ENCODE results near the gene MYT1.
"Not testable (repeated sequence)": the region's sequence is repeated elsewhere in the genome, so short reads cannot be mapped to it uniquely, and the experiment has no call there.

The MYT1 gene

DNA sequence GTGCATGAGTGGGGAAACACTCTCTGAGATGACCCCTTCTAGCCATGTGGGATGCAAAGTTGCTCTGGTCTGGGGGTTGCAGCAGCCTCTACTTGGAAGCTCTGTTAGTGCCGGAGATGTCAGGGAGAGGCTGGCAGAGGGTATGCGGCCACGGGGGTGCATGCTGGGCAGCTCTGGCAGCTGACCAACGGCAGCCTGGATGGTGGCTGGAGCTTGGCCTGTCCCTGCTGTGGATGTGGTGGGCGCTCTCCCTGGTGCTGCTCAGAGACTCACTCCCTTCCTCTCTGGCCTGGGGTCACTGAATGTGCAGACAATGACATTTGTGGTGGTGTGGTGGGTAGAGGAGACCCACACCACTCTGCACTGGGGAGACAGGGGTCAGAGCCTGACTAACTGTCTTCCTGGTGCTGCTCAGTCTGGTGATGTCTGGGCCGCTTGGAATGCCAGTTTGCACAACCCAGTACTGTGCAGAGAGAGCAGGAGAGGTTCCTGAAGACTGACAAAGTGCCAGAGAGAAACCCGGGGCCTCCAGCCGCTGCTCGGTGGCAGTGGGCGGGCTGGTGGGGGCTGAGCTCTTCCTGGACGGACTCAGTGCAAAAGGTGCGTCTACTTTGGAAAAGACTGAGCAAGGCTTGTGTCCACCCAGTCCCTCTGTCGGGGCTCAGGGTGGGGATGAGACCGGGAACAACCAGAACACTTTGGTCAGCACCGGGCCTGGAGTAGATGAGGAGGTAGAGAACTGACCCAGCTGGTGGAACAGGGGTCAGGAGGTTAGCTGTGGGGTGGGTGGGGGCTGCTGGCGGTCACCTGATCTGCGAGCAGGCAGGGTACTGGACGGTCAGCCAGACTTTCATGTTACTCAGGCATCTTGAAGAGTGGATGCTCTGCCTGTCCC, 2.7 kb downstream of the MYT1 start:
- H3K27ac Mint-ChIP-seq = no peak overlapping the region
- H3K9me3 Mint-ChIP-seq (ENCODE audit: low read depth) = no peaks in the 10 kb centered on the region
- peaks cover 26% of the 10 kb centered on the region for H3K27me3 Mint-ChIP-seq
- H3K4me3 Mint-ChIP-seq = no peak overlapping the region
- no peaks in the 10 kb centered on the region for H3K4me1 Mint-ChIP-seq (ENCODE audit: low read depth)
- H3K36me3 Mint-ChIP-seq = no peaks in the 10 kb centered on the region

DNA sequence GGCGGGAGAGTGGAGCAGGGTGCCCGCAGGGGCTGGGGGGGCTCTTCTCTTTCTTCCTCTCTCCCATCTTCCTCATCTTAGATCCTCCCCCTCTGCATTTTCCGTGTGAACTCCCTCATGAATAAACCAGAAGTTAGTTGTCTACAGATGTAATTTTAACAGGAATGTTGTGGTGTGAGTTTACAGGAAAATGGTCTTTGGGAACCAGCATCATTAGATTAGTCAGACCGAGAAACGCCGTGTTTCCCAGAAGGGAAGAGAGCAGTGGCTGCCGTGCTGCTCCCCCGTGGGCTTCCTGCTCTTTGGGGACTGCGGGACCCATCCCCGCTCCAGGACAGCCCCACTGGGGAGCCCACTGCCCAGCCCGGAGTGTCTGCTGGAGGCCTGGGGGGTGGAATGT, 3.4 kb downstream of the MYT1 start:
- Mint-ChIP-seq H3K4me1 (ENCODE audit: low read depth) (no peaks in the 10 kb centered on the region), H3K36me3 (no peaks in the 10 kb centered on the region), H3K27me3 (peaks cover 26% of the 10 kb centered on the region), H3K4me3 (no peak overlapping the region), H3K27ac (no peak overlapping the region), H3K9me3 (ENCODE audit: low read depth) (no peaks in the 10 kb centered on the region)

DNA sequence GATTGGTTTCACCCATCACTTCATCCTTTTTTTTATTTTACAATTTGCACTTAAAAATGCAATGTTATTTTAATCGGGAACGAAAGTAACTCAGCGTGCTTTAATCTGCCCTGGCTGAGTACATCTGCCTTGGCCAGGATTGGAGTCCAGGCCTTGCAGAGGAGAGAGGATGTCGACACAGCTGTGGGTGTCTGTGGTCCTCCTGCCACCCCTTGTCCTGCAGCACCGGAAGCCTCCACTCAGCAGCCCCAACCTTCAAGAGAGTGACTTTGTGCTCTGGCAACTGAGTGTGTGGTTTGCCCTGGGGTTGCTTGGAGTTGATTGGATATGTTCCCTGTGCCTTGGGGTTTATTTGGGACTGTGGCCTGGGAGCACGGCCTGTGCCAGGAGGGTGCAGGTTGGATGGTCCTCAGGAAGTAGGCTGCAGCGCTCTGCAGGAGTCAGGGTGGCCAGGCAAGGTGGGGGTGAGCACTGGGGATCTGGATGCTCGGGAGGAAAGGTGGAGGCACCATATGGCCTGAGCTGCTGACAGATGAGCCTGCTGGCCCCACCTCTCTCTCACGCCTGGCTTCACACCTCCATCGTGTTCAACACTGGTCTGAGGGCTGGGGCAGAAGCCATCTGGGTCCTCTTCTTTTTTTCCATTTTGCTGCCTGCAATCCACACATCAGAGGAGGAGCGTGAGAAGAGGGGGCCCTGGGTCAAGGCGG, 4.3 kb downstream of the MYT1 start:
- no peaks in the 10 kb centered on the region for H3K36me3 Mint-ChIP-seq
- no peak overlapping the region for H3K27ac Mint-ChIP-seq
- H3K27me3 Mint-ChIP-seq = peaks cover 17% of the 10 kb centered on the region
- no peak overlapping the region for H3K4me3 Mint-ChIP-seq
- no peaks in the 10 kb centered on the region for H3K4me1 Mint-ChIP-seq (ENCODE audit: low read depth)
- no peaks in the 10 kb centered on the region for H3K9me3 Mint-ChIP-seq (ENCODE audit: low read depth)

DNA sequence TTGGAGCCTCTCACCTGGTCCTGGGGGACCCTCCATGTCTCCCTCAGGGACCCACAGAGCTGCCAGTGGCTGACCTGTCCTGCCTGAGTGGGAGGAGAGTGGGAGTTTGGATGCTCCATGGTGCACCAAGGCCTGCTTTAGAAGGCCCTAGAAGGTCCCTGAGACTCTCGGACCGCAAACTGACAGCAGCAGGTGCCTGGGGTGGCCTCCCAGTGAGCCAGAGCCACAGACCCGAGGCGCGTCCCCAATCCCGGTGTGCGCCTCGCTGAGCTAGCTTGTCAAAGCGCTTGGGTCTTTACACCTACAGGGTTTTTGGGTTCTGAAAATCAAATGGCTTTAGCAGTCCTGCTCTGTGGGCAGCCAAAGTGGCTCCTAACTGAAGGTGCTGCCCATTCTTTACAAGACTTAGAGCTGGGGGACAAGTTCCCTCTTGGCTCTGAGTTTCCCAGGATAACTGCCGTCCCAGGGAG, 4.9 kb downstream of the MYT1 start:
- no peak overlapping the region for H3K4me3 Mint-ChIP-seq
- H3K27me3 Mint-ChIP-seq = peaks cover 12% of the 10 kb centered on the region
- H3K4me1 Mint-ChIP-seq (ENCODE audit: low read depth) = no peaks in the 10 kb centered on the region
- H3K27ac Mint-ChIP-seq = no peak overlapping the region
- H3K36me3 Mint-ChIP-seq = no peaks in the 10 kb centered on the region
- H3K9me3 Mint-ChIP-seq (ENCODE audit: low read depth) = no peaks in the 10 kb centered on the region

DNA sequence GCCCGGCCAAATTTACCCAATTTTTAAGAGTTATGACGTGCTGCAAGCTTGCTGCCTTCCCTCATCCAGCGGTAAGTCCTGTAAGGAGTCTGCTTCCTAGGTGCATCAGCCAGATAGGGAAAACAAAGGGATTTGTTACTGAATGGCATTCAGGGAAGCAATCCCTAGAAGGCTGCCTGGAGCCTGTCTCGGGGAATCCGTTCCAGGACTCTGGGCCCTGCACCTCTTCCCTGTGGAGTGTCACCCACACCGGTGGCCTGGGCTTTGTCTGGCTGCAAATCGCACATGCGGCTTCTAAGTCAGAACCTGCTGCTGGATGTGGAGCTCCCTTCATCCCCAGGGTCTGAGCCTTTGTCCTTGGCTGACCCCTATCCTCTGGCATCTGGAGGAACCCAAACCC, 7.0 kb downstream of the MYT1 start:
- Mint-ChIP-seq H3K27ac (no peak overlapping the region), H3K36me3 (no peaks in the 10 kb centered on the region), H3K4me3 (no peak overlapping the region), H3K27me3 (peaks cover 4% of the 10 kb centered on the region), H3K9me3 (ENCODE audit: low read depth) (no peaks in the 10 kb centered on the region), H3K4me1 (ENCODE audit: low read depth) (no peaks in the 10 kb centered on the region)

DNA sequence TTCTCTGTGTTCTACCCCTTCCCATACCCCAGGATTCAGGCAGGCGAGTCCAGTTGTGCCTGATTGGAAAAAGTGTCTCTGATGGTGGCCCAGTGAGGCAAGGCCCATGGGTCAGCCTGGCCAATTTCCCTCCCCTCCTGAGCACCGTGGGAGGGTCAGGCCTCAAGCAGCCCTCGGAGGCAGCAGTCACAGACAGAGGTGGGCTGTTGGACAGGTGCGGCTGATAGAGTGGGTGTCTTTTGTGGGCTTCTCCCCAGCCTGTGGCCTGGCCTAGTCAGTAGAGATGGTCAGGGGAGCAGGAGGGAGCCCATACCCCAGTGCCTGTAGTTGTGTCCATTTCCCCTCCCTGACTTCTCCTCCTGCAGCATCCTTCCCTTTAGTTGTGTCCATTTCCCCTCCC, 8.9 kb downstream of the MYT1 start:
- Mint-ChIP-seq H3K36me3 (no peaks in the 10 kb centered on the region), H3K27ac (no peak overlapping the region), H3K9me3 (ENCODE audit: low read depth) (no peaks in the 10 kb centered on the region), H3K4me3 (no peak overlapping the region), H3K27me3 (no peaks in the 10 kb centered on the region), H3K4me1 (ENCODE audit: low read depth) (no peaks in the 10 kb centered on the region)

DNA sequence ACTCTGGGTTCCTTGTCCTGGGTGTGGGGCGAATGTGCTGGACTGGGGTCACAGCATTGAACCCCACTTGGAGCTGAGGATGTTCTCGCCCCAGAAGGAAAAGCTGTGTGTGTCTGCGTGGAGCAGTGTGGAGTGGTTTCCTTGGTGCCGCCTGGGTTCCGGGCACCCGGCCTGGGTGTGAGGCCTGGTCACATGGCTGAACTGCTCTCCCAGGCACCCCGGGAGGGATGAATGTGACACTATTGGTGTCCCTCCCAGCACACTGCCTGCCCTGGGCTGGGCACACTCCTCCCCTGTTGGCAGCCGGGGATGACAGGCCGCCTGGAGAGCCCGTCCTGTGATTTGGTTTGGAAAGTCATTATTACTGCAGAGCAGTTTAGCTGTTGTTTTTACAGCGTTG, 12.3 kb downstream of the MYT1 start:
- H3K27ac Mint-ChIP-seq = no peak overlapping the region
- no peaks in the 10 kb centered on the region for H3K27me3 Mint-ChIP-seq
- H3K4me1 Mint-ChIP-seq (ENCODE audit: low read depth) = peaks cover 16% of the 10 kb centered on the region
- H3K4me3 Mint-ChIP-seq = no peak overlapping the region
- H3K9me3 Mint-ChIP-seq (ENCODE audit: low read depth) = no peaks in the 10 kb centered on the region
- H3K36me3 Mint-ChIP-seq = no peaks in the 10 kb centered on the region

DNA sequence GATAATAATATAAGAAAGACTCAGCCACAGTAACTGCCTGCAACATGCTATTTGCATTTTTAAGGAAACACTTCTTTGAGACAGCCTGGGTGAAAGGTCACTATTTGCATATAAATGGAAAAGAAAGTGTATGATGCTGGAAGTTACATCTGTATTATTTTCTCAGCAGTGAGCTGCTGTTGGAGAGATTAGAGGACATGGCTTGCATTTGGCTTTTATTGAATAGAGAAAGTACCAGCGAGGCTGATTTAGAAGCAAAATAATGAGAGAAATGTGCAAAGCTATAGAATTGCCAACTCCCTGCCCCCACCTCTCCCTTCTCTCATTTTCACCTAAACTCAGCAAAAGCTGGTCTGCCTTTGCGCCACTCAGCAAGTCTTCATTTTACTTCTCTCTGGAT, 12.7 kb downstream of the MYT1 start:
- Mint-ChIP-seq H3K9me3 (ENCODE audit: low read depth) (no peaks in the 10 kb centered on the region), H3K36me3 (no peaks in the 10 kb centered on the region), H3K4me3 (no peak overlapping the region), H3K4me1 (ENCODE audit: low read depth) (peaks cover 16% of the 10 kb centered on the region), H3K27me3 (no peaks in the 10 kb centered on the region), H3K27ac (no peak overlapping the region)

DNA sequence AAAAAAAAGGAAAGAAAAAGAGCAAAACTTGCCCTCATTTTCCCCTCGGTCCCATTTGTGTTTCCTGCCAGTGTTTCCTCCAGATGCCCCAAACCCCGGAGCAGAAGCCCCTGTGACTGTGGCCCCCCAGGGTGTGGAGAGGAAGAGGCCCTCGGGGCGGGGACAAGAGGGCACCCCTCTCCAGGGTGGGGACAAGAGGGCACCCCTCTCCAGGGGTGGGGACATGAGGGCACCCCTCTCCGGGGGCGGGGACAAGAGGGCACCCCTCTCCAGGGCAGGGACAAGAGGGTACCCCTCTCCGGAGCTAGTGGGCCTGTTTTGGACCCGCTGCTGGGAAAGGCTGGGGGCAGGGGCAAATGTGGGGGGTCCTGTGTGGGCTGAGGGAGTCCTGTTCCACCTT, 13.1 kb downstream of the MYT1 start:
- Mint-ChIP-seq H3K27me3 (no peaks in the 10 kb centered on the region), H3K27ac (no peak overlapping the region), H3K9me3 (ENCODE audit: low read depth) (no peaks in the 10 kb centered on the region), H3K36me3 (no peaks in the 10 kb centered on the region), H3K4me3 (no peak overlapping the region), H3K4me1 (ENCODE audit: low read depth) (peaks cover 16% of the 10 kb centered on the region)

DNA sequence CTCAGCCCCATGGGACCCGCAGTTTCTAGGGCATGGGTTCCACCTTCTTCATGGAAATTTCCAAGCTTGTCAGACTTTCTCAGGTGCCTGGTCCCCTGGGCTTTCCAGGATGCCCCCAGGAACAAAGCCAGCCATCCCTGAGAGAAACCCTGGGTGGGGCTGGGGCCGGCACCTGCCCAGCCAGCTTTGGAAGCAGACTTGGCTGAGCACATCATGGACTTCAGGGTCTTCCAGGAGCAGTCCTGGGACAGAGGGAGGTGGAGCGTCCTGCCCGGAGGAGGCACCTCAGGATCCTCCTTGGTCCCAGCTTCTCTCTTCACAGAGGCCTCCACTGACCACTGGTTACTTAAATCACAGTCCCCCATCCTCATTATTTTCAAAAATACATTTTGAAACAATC, 13.5 kb downstream of the MYT1 start:
- H3K36me3 Mint-ChIP-seq = no peaks in the 10 kb centered on the region
- peaks cover under 1% of the 10 kb centered on the region for H3K27me3 Mint-ChIP-seq
- H3K9me3 Mint-ChIP-seq (ENCODE audit: low read depth) = no peaks in the 10 kb centered on the region
- H3K27ac Mint-ChIP-seq = no peak overlapping the region
- no peak overlapping the region for H3K4me3 Mint-ChIP-seq
- H3K4me1 Mint-ChIP-seq (ENCODE audit: low read depth) = peaks cover 16% of the 10 kb centered on the region

DNA sequence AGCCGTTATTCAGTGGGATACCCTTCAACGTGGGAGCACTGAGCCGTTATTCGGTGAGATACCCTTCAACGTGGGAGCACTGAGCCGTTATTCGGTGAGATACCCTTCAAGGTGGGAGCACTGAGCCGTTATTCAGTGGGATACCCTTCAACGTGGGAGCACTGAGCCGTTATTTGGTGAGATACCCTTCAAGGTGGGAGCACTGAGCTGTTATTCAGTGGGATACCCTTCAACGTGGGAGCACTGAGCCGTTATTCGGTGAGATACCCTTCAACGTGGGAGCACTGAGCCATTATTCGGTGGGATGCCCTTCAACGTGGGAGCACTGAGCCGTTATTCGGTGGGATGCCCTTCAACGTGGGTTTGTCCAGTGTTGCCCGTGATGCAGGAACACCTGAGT, 14.7 kb downstream of the MYT1 start:
- not testable (repeated sequence) for H3K4me3 Mint-ChIP-seq; H3K27ac Mint-ChIP-seq; H3K36me3 Mint-ChIP-seq; H3K27me3 Mint-ChIP-seq; H3K9me3 Mint-ChIP-seq (ENCODE audit: low read depth)
- H3K4me1 Mint-ChIP-seq (ENCODE audit: low read depth) = peaks cover 22% of the 10 kb centered on the region

DNA sequence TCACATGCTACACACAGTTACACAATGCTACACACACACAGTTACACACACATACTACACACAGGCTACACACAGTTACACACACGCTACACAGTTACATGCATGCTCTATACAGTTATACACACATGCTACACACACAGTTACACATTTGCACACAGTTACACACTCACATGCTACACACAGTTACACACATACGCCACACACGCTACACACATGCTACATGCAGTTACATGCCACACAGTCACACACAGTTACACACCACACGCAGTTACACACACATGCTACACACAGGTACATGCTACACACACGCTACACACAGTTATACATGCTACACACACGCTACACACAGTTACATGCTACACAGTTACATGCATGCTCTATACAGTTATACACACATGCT, 15.6 kb downstream of the MYT1 start:
- peaks cover 4% of the 10 kb centered on the region for H3K27me3 Mint-ChIP-seq
- peaks cover 28% of the 10 kb centered on the region for H3K4me1 Mint-ChIP-seq (ENCODE audit: low read depth)
- no peaks in the 10 kb centered on the region for H3K36me3 Mint-ChIP-seq
- no peak overlapping the region for H3K27ac Mint-ChIP-seq
- no peaks in the 10 kb centered on the region for H3K9me3 Mint-ChIP-seq (ENCODE audit: low read depth)
- no peak overlapping the region for H3K4me3 Mint-ChIP-seq

DNA sequence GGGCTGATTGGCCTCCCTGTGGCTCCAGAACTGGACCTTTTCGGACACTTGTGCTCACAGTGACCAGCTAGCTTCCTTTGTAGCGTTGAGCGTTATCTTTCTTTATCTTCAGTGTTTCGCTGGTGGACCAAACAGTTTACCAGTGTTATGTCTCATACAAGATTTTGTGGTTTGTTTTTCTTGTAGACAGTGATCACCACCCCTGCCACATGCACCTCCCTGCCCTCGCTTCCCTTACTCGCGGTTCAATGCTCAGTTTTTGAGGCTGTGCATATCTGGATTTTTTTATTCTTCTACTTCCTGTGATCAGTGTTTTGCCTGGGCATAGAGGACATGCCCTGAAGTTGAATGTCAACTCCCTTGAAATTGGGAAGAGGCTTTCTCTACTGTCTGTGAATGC, 16.4 kb downstream of the MYT1 start:
- Mint-ChIP-seq H3K4me1 (ENCODE audit: low read depth) (peaks cover 32% of the 10 kb centered on the region), H3K4me3 (peak overlapping the region; percentile 28), H3K27me3 (peaks cover 4% of the 10 kb centered on the region), H3K27ac (no peak overlapping the region), H3K9me3 (ENCODE audit: low read depth) (no peaks in the 10 kb centered on the region), H3K36me3 (no peaks in the 10 kb centered on the region)

DNA sequence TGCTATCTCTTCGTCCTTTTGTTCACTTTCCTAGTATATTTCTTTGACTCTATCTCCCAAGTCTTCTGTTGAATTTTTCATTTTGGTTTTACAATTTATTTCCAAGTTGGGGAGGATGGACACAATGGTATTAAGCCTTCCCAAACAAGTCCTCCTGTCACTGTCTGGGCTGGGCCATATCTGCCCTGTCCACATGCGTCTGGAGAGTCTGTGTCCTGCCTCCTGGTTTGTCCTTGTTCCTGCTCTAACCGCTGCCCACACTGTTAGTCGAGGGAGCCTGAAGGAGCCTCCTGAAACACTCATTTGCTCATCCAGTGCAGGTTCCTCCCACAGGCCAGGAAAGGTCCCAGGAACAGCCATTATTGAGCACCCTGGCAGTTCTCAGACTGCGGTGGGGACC, 17.1 kb downstream of the MYT1 start:
- Mint-ChIP-seq H3K36me3 (no peaks in the 10 kb centered on the region), H3K9me3 (ENCODE audit: low read depth) (no peaks in the 10 kb centered on the region), H3K4me1 (ENCODE audit: low read depth) (peaks cover 32% of the 10 kb centered on the region), H3K27me3 (peaks cover 4% of the 10 kb centered on the region), H3K27ac (no peak overlapping the region), H3K4me3 (no peak overlapping the region)

DNA sequence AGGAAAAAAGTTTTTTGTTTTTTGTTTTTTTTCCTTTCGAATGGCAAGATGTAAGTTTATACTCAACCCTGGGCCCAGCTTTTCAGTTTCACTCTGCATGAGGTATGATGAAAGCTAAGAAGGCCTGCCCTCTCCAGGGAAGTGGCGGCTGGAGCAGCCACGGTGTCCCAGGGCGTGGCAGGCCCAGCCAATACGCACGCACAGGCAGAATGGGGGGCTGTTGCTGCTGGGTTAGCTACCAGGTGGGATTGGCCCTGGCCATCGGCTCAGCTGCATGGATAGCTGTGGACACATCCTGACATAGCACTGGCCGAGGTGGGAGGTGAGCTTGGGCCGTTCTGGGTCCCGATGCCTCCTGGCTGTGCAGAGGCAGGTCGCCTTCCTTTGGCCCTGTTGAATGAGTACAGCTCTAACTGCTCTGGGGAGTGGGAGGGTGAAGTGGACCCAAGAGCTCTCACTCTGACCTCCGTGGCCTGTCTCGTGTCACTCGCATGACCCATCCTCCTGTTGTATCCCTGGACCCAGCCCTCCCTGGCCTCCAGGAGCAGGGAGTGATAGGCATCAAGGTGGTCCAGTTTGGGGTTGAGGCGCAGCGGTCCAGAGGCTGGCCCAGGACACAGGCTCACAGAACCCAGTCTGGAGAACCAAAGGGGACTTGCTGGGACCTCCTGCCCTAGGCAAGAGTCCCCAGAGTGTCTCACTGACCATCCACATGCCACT, 18.1 kb downstream of the MYT1 start:
- Mint-ChIP-seq H3K27ac (no peak overlapping the region), H3K36me3 (no peaks in the 10 kb centered on the region), H3K4me1 (ENCODE audit: low read depth) (peaks cover 32% of the 10 kb centered on the region), H3K9me3 (ENCODE audit: low read depth) (no peaks in the 10 kb centered on the region), H3K27me3 (peaks cover 4% of the 10 kb centered on the region), H3K4me3 (no peak overlapping the region)

Measured in activated naive CD8-positive, alpha-beta T cell (primary cell).